Spleen (tissue), 13 donors: ENCODE measurements around the gene TRAPPC2B. TPM values are rescaled to one million over a fixed set of nuclear protein-coding genes. Genes with fewer than 3 reads are reported as not detected.
A peak's percentile ranks its signal among the peaks of the same experiment; 100 is the strongest.

ENCODE experiments used
- DNase-seq: peaks from one replicate; pipeline ENCODE4 v3.0.0-alpha.2; 2020
- H3K27ac ChIP-seq, 8 donors: fragments of 200-600 bp; sonication (generic) in 7 of 8; 1 replicate in 4 of 8; 2 replicates in 4 of 8; pipeline versions ENCODE4 v1.5.0 to v1.8.0; 2016 to 2021; ENCODE audit warnings: inconsistent platforms in 4 of 8, mild to moderate bottlenecking in 4 of 8, moderate library complexity in 1 of 8
- H3K27me3 ChIP-seq, 7 donors: fragments of 200-600 bp; sonication (generic) in 6 of 7; replicated peaks in 1 of 7; 1 replicate in 4 of 7; 2 replicates in 3 of 7; pipeline versions ENCODE4 v1.5.0 to v1.8.0; 2016 to 2021; ENCODE audit warnings: inconsistent platforms in 3 of 7, mild to moderate bottlenecking in 1 of 7
- H3K36me3 ChIP-seq, 6 donors: fragments of 200-600 bp; sonication (generic) in 5 of 6; 1 replicate in 4 of 6; 2 replicates in 2 of 6; pipeline versions ENCODE4 v1.5.0 to v1.8.0; 2016 to 2021; ENCODE audit warnings: inconsistent platforms in 2 of 6
- H3K4me1 ChIP-seq, 6 donors: fragments of 200-600 bp; sonication (generic) in 5 of 6; 1 replicate in 3 of 6; 2 replicates in 3 of 6; pipeline versions ENCODE4 v1.5.0 to v1.8.0; 2016 to 2021; ENCODE audit warnings: inconsistent platforms in 3 of 6
- H3K4me3 ChIP-seq, 8 donors: fragments of 200-600 bp; sonication (generic) in 7 of 8; 1 replicate in 4 of 8; 2 replicates in 4 of 8; pipeline versions ENCODE4 v1.5.0 to v1.8.0; 2016 to 2021; ENCODE audit warnings: inconsistent platforms in 4 of 8, mild to moderate bottlenecking in 4 of 8, moderate library complexity in 2 of 8
- H3K9me3 ChIP-seq, 8 donors: fragments of 200-600 bp; sonication (generic) in 7 of 8; 1 replicate in 4 of 8; 2 replicates in 4 of 8; pipeline versions ENCODE4 v1.5.0 to v1.8.0; 2016 to 2021; ENCODE audit warnings: inconsistent platforms in 4 of 8
- POLR2A ChIP-seq, 3 donors: fragments of 450-650 bp; IDR thresholded peaks; one replicate each; pipeline ENCODE4 v1.5.1; 2017; ENCODE audit warnings: antibody characterized with exemption in 3 of 3, mild to moderate bottlenecking in 1 of 3
- POLR2AphosphoS5 ChIP-seq, 3 donors: sonication (generic); formaldehyde crosslinking; IDR thresholded peaks; one replicate each; pipeline ENCODE4 v1.5.1; 2017; ENCODE audit warnings: antibody characterized with exemption in 3 of 3
- WGBS, 5 donors: extraction: QIAGEN DNeasy Blood & Tissue Kit in 3 of 5; methylation state at CpG; one replicate each; pipeline versions ENCODE4 v1.1.5 to v1.1.7; 2013 to 2018; 5-methylcytosine and 5-hydroxymethylcytosine counted together
- intact Hi-C: fragments of 100-400 bp; cut with DNase I; formaldehyde crosslinking; loops from one replicate; pipeline ENCODE4 v1.15.0; 2023; ENCODE audit warnings: low total_unique reads
- long read RNA-seq, 2 donors: transcript quantifications; one replicate each; lab custom pipeline, GENCODE V29; 2026
- polyA plus RNA-seq, 3 donors: library from polyadenylated mRNA; stranded (reverse); fragments of 200-250 nt; gene quantifications; one replicate each; pipeline ENCODE4 v1.2.1, GENCODE V29; 2013
- total RNA-seq, 7 donors: library from RNA; depleted of rRNA in 3 of 7; stranded (reverse); fragments of >200 nt in 3 of 7; fragmentation: NEBNext Ultra II Directional in 4 of 7; extraction: Animal tissue kit (Norgen Biotek cat#: 25700) in 4 of 7; gene quantifications; one replicate each; pipeline versions ENCODE4 v1.1.0 to v1.2.1, GENCODE V29; 2016 to 2021
- TF ChIP-seq, protein P1 (sequence below), 11 experiments: fragments of 200-600 bp in 7 of 11; fragments of 450-650 bp in 4 of 11; sonication (generic) in 4 of 11; IDR thresholded peaks in 8 of 11; conservative IDR thresholded peaks in 3 of 11; 1 replicate in 7 of 11; 2 replicates in 4 of 11; pipeline versions ENCODE4 v1.4.0 to v1.8.0; 2016 to 2021; ENCODE audit warnings: antibody characterized with exemption in 11 of 11, inconsistent platforms in 4 of 11, mild to moderate bottlenecking in 1 of 11
- donor health status: healthy with polysubstance abuse.
- donor health status: DM: no; HTN: no; CAD: no; lungs with moderate emphysema.
- donor health status: DM: no; HTN: no; CAD: no.
- donor health status: Bipolar disorder and iron deficiency.
- donor health status: healthy.
- donor health status: DM: no; HTN: no; CAD: no.
- donor health status: DM: yes; HTN: yes; CAD: no.

The TRAPPC2B gene
- total RNA-seq (10 to 100 TPM in 4 of 7 donors, 1 to 10 TPM in 3; 7.7 to 36.6 (median 18.0) TPM), polyA plus RNA-seq (10 to 100 TPM; 20.2 to 24.0 (median 23.6) TPM)
- long read RNA-seq, donor 1, transcript TRAPPC2B-201 (2 exons, 732 nt), result major isoform, 15 of 24 reads
- long read RNA-seq, donor 1, transcript TRAPPC2B-202 (1 exons, 1,743 nt), result minor isoform, 9 of 24 reads
- long read RNA-seq, donor 1, partial matches to known transcripts, result 0 of 24 reads
- long read RNA-seq, donor 1, other reads (novel, unspliced or antisense), result 0 of 24 reads
- long read RNA-seq, donor 2, transcript TRAPPC2B-202 (1 exons, 1,743 nt), result minor isoform, 9 of 23 reads
- long read RNA-seq, donor 2, transcript TRAPPC2B-201 (2 exons, 732 nt), result major isoform, 14 of 23 reads
- long read RNA-seq, donor 2, partial matches to known transcripts, result 0 of 23 reads
- long read RNA-seq, donor 2, other reads (novel, unspliced or antisense), result 0 of 23 reads

DNA sequence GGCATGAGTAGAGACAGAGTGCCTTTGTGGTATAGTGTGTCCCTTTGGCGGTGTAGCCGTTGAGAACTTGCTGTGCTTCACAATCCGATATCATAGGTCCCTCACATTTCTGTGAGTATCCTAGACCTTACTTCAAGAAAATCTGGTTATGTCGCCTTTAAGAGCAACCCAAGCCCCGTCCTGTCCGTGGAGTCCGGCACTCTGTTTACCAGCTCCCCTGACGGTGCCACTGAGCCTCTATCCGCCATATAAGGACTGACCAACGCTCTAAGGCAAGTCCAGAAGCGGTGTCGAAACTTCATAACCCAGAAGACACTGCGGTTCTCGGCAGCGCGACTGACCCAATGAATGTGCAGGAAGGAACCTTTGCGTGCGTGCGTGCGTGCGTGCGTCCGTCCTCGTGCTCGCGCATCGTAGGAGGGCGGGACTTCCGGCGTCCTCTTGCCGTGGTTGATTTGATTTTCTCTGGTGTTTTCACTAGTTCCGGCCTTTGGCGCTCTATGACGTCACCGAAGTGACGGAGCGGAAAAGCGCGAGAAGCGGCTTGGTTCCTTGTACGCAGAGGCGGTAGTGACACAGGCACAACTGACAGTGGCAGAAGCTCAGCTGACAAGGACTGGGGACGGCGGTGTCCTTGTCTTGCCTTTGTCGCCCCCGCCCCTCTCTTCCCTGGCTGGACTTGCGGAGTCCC is at the start of gene TRAPPC2B, which contains the start of gene ZNF547:
TSS of gene TRAPPC2B (plus strand) at position 555 of the 691 bp plus-strand sequence. CDS start 1,283 bp downstream, outside the sequence.
TSS of gene ZNF547 (plus strand) at position 555 of the 691 bp plus-strand sequence. CDS start 5,005 bp downstream, outside the sequence.
- intact Hi-C loops, result no loop called here
- 1 to 4% (median 2%) methylated on average over 16 to 47 of the region's 47 CpGs for WGBS, 5 donors
- H3K9me3 ChIP-seq, result peaks cover 0 to 71% (median 40%) of the 10 kb centered on the region in 8 donors
- H3K27me3 ChIP-seq, result no peaks in the 10 kb centered on the region
- H3K4me3 ChIP-seq, result peak within 1 kb of the TSS; percentile 57 to 89 (median 63)
- H3K36me3 ChIP-seq, result peaks cover 0 to 33% (median 7%) of the 10 kb centered on the region in 6 donors
- H3K27ac ChIP-seq, result peak within 1 kb of the TSS; percentile 76 to 98 (median 96)
- peaks cover 3 to 50% (median 22%) of the 10 kb centered on the region in 6 donors for H3K4me1 ChIP-seq
- peak; percentile 98 for DNase-seq
- peak; percentile 11 to 15 (median 14) for TF ChIP-seq POLR2A (IDR thresholded peaks at IDR 0.05)
- TF ChIP-seq, protein P1, sequence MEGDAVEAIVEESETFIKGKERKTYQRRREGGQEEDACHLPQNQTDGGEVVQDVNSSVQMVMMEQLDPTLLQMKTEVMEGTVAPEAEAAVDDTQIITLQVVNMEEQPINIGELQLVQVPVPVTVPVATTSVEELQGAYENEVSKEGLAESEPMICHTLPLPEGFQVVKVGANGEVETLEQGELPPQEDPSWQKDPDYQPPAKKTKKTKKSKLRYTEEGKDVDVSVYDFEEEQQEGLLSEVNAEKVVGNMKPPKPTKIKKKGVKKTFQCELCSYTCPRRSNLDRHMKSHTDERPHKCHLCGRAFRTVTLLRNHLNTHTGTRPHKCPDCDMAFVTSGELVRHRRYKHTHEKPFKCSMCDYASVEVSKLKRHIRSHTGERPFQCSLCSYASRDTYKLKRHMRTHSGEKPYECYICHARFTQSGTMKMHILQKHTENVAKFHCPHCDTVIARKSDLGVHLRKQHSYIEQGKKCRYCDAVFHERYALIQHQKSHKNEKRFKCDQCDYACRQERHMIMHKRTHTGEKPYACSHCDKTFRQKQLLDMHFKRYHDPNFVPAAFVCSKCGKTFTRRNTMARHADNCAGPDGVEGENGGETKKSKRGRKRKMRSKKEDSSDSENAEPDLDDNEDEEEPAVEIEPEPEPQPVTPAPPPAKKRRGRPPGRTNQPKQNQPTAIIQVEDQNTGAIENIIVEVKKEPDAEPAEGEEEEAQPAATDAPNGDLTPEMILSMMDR (IDR thresholded peaks at IDR 0.05 in 8 of 11, conservative IDR thresholded peaks at IDR 0.05 in 3 of 11), result no peak
- TF ChIP-seq POLR2AphosphoS5 (IDR thresholded peaks at IDR 0.05), result peak; percentile 93 to 97 (median 94)

DNA sequence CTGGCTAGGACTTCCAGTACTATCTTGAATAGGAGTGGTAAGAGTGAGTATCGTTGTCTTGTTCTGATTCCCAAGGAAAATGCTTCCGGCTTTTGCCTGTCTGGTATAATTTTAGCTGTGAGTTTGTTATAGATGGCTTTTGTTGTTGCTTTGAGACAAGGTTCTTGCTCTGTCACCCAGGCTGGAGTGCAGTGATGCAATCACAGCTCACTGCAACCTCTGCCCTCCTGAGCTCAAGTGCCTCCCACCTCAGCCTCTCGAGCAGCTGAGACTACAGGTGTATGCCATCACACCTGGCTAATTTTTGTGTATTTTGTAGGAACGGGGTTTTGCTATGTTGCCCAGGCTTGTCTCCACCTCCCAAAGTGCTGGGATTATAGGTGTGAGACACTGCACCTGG is 49.2 kb upstream of the TRAPPC2B start:
- H3K9me3 ChIP-seq, result peaks cover 0 to 4% (median 0%) of the 10 kb centered on the region in 8 donors
- no peaks in the 10 kb centered on the region for H3K36me3 ChIP-seq
- intact Hi-C loops, result no loop called here
- TF ChIP-seq POLR2AphosphoS5 (IDR thresholded peaks at IDR 0.05) (no peak), POLR2A (IDR thresholded peaks at IDR 0.05) (no peak)
- TF ChIP-seq, protein P1 (IDR thresholded peaks at IDR 0.05 in 8 of 11, conservative IDR thresholded peaks at IDR 0.05 in 3 of 11), result no peak
- H3K27ac ChIP-seq, result no peak overlapping the region
- no peak for DNase-seq
- peaks cover 0 to 19% (median 6%) of the 10 kb centered on the region in 7 donors for H3K27me3 ChIP-seq
- H3K4me1 ChIP-seq, result no peaks in the 10 kb centered on the region
- no peak overlapping the region for H3K4me3 ChIP-seq
- WGBS, 5 donors, result 69 to 80% (median 77%) methylated on average over 4 of the region's 4 CpGs

DNA sequence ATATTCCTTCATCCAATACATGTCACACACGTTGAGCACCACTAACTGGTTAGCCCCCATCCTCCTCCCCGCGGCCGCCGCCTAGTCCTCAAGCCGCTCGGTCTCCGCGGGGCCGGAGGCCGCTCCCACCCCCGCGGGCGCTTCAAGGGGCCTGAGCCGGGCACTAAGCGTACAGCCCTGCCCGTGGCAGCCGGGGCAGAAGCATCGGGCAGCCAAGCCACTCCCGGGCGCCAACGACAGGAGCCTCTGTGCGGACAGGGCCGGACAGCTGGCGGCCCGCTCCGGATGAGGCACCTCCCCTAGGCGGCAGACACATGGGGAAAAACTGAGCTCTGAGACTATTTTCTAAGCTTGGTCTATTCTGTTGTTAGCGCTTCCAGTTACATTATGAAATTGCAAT is 45.8 kb upstream of the TRAPPC2B start:
- Histone ChIP-seq H3K27me3 (peaks cover 0 to 19% (median 6%) of the 10 kb centered on the region in 7 donors), H3K4me3 (peak overlapping the region in 4 of 8 donors; percentile 8 to 51 (median 17)), H3K27ac (no peak overlapping the region), H3K4me1 (peaks cover 15 to 25% (median 19%) of the 10 kb centered on the region in 6 donors), H3K9me3 (peaks cover 0 to 4% (median 0%) of the 10 kb centered on the region in 8 donors), H3K36me3 (no peaks in the 10 kb centered on the region)
- TF ChIP-seq POLR2AphosphoS5 (IDR thresholded peaks at IDR 0.05) (no peak), POLR2A (IDR thresholded peaks at IDR 0.05) (no peak)
- TF ChIP-seq, protein P1 (IDR thresholded peaks at IDR 0.05 in 8 of 11, conservative IDR thresholded peaks at IDR 0.05 in 3 of 11), result no peak
- WGBS, 5 donors, result 16 to 29% (median 24%) methylated on average over 29 of the region's 29 CpGs
- no peak for DNase-seq
- intact Hi-C loops, result no loop called here
